B cell (primary cell): ENCODE measurements around the gene KLRC2.
"Not testable (repeated sequence)": the region's sequence is repeated elsewhere in the genome, so short reads cannot be mapped to it uniquely, and the experiment has no call there.

Experiments
- CTCF ChIP-seq: fragments of 200-600 bp; IDR thresholded peaks from one replicate; pipeline ENCODE4 v1.8.0; 2022; ENCODE audit warnings: antibody characterized with exemption, mild to moderate bottlenecking
- EZH2 ChIP-seq: IDR thresholded peaks from 2 replicates; pipeline ENCODE4 v1.6.1; 2012; ENCODE audit warnings: borderline replicate concordance, low read depth, mild to moderate bottlenecking, moderate library complexity, low read length; ENCODE audit not compliant: insufficient read depth, poor library complexity, severe bottlenecking

- TF ChIP-seq CTCF, EZH2: not testable (repeated sequence)
Measured at GRCh38 chr12:10430623-10431022, 5.2 kb downstream of the KLRC2 start.
